Spleen (tissue), 11 donors: ENCODE data around the gene DENND1A. TPM values are rescaled to one million over a fixed set of nuclear protein-coding genes. Genes with fewer than 3 reads are reported as not detected.

ENCODE experiments used
- DNase-seq: peaks from one replicate; pipeline ENCODE4 v3.0.0-alpha.2; 2020
- H3K27ac ChIP-seq, 8 donors: fragments of 200-600 bp; sonication (generic) in 7 of 8; 1 replicate in 4 of 8; 2 replicates in 4 of 8; pipeline versions ENCODE4 v1.5.0 to v1.8.0; 2016 to 2021; ENCODE audit warnings: inconsistent platforms in 4 of 8, mild to moderate bottlenecking in 4 of 8, moderate library complexity in 1 of 8
- H3K27me3 ChIP-seq, 7 donors: fragments of 200-600 bp; sonication (generic) in 6 of 7; replicated peaks in 1 of 7; 1 replicate in 4 of 7; 2 replicates in 3 of 7; pipeline versions ENCODE4 v1.5.0 to v1.8.0; 2016 to 2021; ENCODE audit warnings: inconsistent platforms in 3 of 7, mild to moderate bottlenecking in 1 of 7
- H3K36me3 ChIP-seq, 6 donors: fragments of 200-600 bp; sonication (generic) in 5 of 6; 1 replicate in 4 of 6; 2 replicates in 2 of 6; pipeline versions ENCODE4 v1.5.0 to v1.8.0; 2016 to 2021; ENCODE audit warnings: inconsistent platforms in 2 of 6
- H3K4me1 ChIP-seq, 6 donors: fragments of 200-600 bp; sonication (generic) in 5 of 6; 1 replicate in 3 of 6; 2 replicates in 3 of 6; pipeline versions ENCODE4 v1.5.0 to v1.8.0; 2016 to 2021; ENCODE audit warnings: inconsistent platforms in 3 of 6
- H3K4me3 ChIP-seq, 8 donors: fragments of 200-600 bp; sonication (generic) in 7 of 8; 1 replicate in 4 of 8; 2 replicates in 4 of 8; pipeline versions ENCODE4 v1.5.0 to v1.8.0; 2016 to 2021; ENCODE audit warnings: inconsistent platforms in 4 of 8, mild to moderate bottlenecking in 4 of 8, moderate library complexity in 2 of 8
- H3K9me3 ChIP-seq, 8 donors: fragments of 200-600 bp; sonication (generic) in 7 of 8; 1 replicate in 4 of 8; 2 replicates in 4 of 8; pipeline versions ENCODE4 v1.5.0 to v1.8.0; 2016 to 2021; ENCODE audit warnings: inconsistent platforms in 4 of 8
- POLR2A ChIP-seq, 3 donors: fragments of 450-650 bp; IDR thresholded peaks; one replicate each; pipeline ENCODE4 v1.5.1; 2017; ENCODE audit warnings: antibody characterized with exemption in 3 of 3, mild to moderate bottlenecking in 1 of 3
- POLR2AphosphoS5 ChIP-seq, 3 donors: sonication (generic); formaldehyde crosslinking; IDR thresholded peaks; one replicate each; pipeline ENCODE4 v1.5.1; 2017; ENCODE audit warnings: antibody characterized with exemption in 3 of 3
- WGBS, 5 donors: extraction: QIAGEN DNeasy Blood & Tissue Kit in 3 of 5; methylation state at CpG; one replicate each; pipeline versions ENCODE4 v1.1.5 to v1.1.7; 2013 to 2018; 5-methylcytosine and 5-hydroxymethylcytosine counted together
- intact Hi-C: fragments of 100-400 bp; cut with DNase I; formaldehyde crosslinking; loops from one replicate; pipeline ENCODE4 v1.15.0; 2023; ENCODE audit warnings: low total_unique reads
- polyA plus RNA-seq, 3 donors: library from polyadenylated mRNA; stranded (reverse); fragments of 200-250 nt; gene quantifications; one replicate each; pipeline ENCODE4 v1.2.1, GENCODE V29; 2013
- total RNA-seq, 7 donors: library from RNA; depleted of rRNA in 3 of 7; stranded (reverse); fragments of >200 nt in 3 of 7; fragmentation: NEBNext Ultra II Directional in 4 of 7; extraction: Animal tissue kit (Norgen Biotek cat#: 25700) in 4 of 7; gene quantifications; one replicate each; pipeline versions ENCODE4 v1.1.0 to v1.2.1, GENCODE V29; 2016 to 2021
- TF ChIP-seq, protein P1 (sequence below), 11 experiments: fragments of 200-600 bp in 7 of 11; fragments of 450-650 bp in 4 of 11; sonication (generic) in 4 of 11; IDR thresholded peaks in 8 of 11; conservative IDR thresholded peaks in 3 of 11; 1 replicate in 7 of 11; 2 replicates in 4 of 11; pipeline versions ENCODE4 v1.4.0 to v1.8.0; 2016 to 2021; ENCODE audit warnings: antibody characterized with exemption in 11 of 11, inconsistent platforms in 4 of 11, mild to moderate bottlenecking in 1 of 11
- donor health status: healthy with polysubstance abuse.
- donor health status: DM: no; HTN: no; CAD: no; lungs with moderate emphysema.
- donor health status: DM: no; HTN: no; CAD: no.
- donor health status: Bipolar disorder and iron deficiency.
- donor health status: healthy.
- donor health status: DM: no; HTN: no; CAD: no.
- donor health status: DM: yes; HTN: yes; CAD: no.

Gene DENND1A
- total and polyA plus RNA-seq, 10 donors = 5.4 to 59.3 (median 48.8) TPM

DNA sequence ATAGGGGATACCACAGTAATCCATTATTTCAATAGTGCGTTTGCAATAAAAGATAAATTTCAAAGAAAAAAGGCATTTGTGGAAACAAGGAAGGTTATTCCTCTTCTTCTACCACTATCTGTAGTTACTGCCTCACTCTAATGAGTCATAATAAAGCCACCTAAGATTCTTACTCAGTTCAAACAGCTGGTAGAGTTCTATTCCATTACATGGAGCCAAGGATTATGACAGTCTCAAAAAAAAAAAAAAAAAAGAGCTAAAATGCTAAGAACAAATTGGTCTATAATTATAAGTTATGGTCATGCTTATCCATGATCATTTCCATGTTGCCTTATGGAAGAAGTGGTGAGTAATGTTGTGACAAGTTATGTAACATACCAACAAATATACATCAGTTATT lies 46.3 kb downstream of the DENND1A start:
- peaks cover 0 to 22% (median 0%) of the 10 kb centered on the region in 6 donors for H3K36me3 ChIP-seq
- no peaks in the 10 kb centered on the region for H3K27me3 ChIP-seq
- no peak overlapping the region for H3K27ac ChIP-seq
- intact Hi-C loops = no loop called here
- H3K4me1 ChIP-seq = peaks cover 0 to 9% (median 0%) of the 10 kb centered on the region in 6 donors
- H3K9me3 ChIP-seq = peaks cover 0 to 3% (median 0%) of the 10 kb centered on the region in 8 donors
- no peak for DNase-seq
- 93 to 97% (median 96%) methylated on average over 1 of the region's 1 CpG for WGBS, 5 donors
- H3K4me3 ChIP-seq = no peak overlapping the region
- TF ChIP-seq POLR2AphosphoS5 (IDR thresholded peaks at IDR 0.05) (no peak), POLR2A (IDR thresholded peaks at IDR 0.05) (no peak)
- TF ChIP-seq, protein P1, sequence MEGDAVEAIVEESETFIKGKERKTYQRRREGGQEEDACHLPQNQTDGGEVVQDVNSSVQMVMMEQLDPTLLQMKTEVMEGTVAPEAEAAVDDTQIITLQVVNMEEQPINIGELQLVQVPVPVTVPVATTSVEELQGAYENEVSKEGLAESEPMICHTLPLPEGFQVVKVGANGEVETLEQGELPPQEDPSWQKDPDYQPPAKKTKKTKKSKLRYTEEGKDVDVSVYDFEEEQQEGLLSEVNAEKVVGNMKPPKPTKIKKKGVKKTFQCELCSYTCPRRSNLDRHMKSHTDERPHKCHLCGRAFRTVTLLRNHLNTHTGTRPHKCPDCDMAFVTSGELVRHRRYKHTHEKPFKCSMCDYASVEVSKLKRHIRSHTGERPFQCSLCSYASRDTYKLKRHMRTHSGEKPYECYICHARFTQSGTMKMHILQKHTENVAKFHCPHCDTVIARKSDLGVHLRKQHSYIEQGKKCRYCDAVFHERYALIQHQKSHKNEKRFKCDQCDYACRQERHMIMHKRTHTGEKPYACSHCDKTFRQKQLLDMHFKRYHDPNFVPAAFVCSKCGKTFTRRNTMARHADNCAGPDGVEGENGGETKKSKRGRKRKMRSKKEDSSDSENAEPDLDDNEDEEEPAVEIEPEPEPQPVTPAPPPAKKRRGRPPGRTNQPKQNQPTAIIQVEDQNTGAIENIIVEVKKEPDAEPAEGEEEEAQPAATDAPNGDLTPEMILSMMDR (IDR thresholded peaks at IDR 0.05 in 8 of 11, conservative IDR thresholded peaks at IDR 0.05 in 3 of 11) = no peak

DNA sequence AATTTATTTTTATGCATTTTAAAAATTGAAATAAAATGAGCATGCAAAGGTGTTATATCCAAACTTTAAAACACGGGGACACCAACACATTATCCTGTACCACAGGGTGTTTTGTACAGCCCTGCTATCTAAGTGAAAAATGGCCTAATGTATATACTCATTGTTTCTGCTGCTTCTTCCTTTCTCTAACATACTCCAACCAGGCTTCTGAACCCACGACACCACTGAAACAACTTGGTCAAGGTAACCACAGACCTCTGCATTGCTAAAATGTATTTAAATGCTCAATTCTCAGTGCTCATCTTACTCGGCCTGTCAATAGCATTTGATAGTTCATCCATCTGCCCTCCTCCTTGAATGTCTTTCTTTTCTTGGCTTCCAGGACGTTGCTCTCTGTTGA lies 48.3 kb downstream of the DENND1A start:
- intact Hi-C loops = no loop called here
- WGBS, 5 donors = 81 to 93% (median 84%) methylated on average over 4 of the region's 4 CpGs
- Histone ChIP-seq H3K4me3 (no peak overlapping the region), H3K36me3 (peaks cover 0 to 23% (median 12%) of the 10 kb centered on the region in 6 donors), H3K27me3 (no peaks in the 10 kb centered on the region), H3K27ac (no peak overlapping the region), H3K4me1 (peaks cover 0 to 9% (median 0%) of the 10 kb centered on the region in 6 donors), H3K9me3 (no peaks in the 10 kb centered on the region)
- DNase-seq = no peak
- no peak for TF ChIP-seq POLR2A (IDR thresholded peaks at IDR 0.05)
- TF ChIP-seq, protein P1 (IDR thresholded peaks at IDR 0.05 in 8 of 11, conservative IDR thresholded peaks at IDR 0.05 in 3 of 11) = no peak
- no peak for TF ChIP-seq POLR2AphosphoS5 (IDR thresholded peaks at IDR 0.05)

DNA sequence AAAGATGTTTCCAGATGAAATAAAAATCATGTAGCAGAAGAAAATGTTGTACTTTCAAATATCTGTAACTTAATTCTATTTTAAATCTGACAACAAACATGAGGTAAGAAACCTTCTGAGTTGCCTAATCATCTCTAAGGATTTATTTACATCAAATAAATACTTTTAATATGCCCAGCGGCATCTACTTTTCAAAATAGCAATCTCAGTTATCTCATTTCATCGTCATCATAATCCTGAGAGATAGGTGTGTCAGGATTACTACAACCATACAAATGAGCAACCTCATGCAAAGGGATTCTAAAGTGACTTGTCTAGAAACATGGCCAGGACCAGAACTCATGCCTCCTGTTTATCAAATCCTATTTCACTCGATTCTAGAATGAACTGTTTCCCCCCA lies 49.5 kb downstream of the DENND1A start:
- Histone ChIP-seq H3K27ac (no peak overlapping the region), H3K4me3 (no peak overlapping the region), H3K36me3 (peaks cover 0 to 35% (median 15%) of the 10 kb centered on the region in 6 donors), H3K9me3 (no peaks in the 10 kb centered on the region), H3K27me3 (no peaks in the 10 kb centered on the region), H3K4me1 (peaks cover 0 to 9% (median 0%) of the 10 kb centered on the region in 6 donors)
- intact Hi-C loops = no loop called here
- no peak for DNase-seq
- 89 to 95% (median 93%) methylated on average over 3 of the region's 3 CpGs for WGBS, 5 donors
- TF ChIP-seq, protein P1 (IDR thresholded peaks at IDR 0.05 in 8 of 11, conservative IDR thresholded peaks at IDR 0.05 in 3 of 11) = no peak

DNA sequence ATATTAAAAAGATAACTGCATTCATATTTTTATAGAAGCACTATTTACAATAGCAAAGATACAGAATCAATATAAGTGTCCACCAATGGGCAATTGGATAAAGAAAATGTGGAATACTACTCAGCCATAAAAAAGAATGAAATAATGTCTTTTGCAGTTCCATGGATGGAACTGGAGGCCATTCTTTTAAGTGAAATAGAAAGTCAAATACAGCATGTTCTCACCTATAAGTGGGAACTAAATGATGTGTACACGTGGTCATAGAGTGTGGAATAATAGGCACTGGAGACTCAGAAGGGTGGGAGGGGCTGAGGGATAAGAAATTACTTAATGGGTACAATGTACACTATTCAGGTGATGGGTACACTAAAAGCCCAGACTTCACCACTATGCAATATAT lies 53.2 kb downstream of the DENND1A start:
- DNase-seq = no peak
- no peaks in the 10 kb centered on the region for H3K9me3 ChIP-seq
- peaks cover 0 to 43% (median 18%) of the 10 kb centered on the region in 6 donors for H3K36me3 ChIP-seq
- TF ChIP-seq POLR2AphosphoS5 (IDR thresholded peaks at IDR 0.05) (no peak), POLR2A (IDR thresholded peaks at IDR 0.05) (no peak)
- TF ChIP-seq, protein P1 (IDR thresholded peaks at IDR 0.05 in 8 of 11, conservative IDR thresholded peaks at IDR 0.05 in 3 of 11) = no peak
- no peak overlapping the region for H3K4me3 ChIP-seq
- peaks cover 0 to 5% (median 0%) of the 10 kb centered on the region in 6 donors for H3K4me1 ChIP-seq
- intact Hi-C loops = no loop called here
- H3K27me3 ChIP-seq = no peaks in the 10 kb centered on the region
- WGBS, 5 donors = 94 to 98% (median 96%) methylated on average over 1 of the region's 1 CpG
- no peak overlapping the region for H3K27ac ChIP-seq
